ENCODE results near the gene CASP6.

GRCh38 chr4:109721033-109721432 is 17.8 kb upstream of the CASP6 start:
- TF ChIP-seq CTCF (conservative IDR thresholded peaks at IDR 0.05; ENCODE audit: low read depth, low read length) (no peak), EZH2 (IDR thresholded peaks at IDR 0.05; ENCODE audit: borderline replicate concordance, low read depth, low read length, poor library complexity, severe bottlenecking) (no peak)

Data from A673 (cell line).